ENCODE data around the gene RFC2.

Gene RFC2

GRCh38 chr7:74185016-74185415 is 69.2 kb downstream of the RFC2 start:
- DNase-seq, result no peak

GRCh38 chr7:74183653-74184450 is 70.3 kb downstream of the RFC2 start:
- no peak for DNase-seq

GRCh38 chr7:74183142-74183541 is 71.1 kb downstream of the RFC2 start:
- no peak for DNase-seq

- DNase-seq, result no peak
These were observed 71.6 kb downstream of the RFC2 start for GRCh38 chr7:74182453-74183090.

- DNase-seq, result no peak
These were observed 72.4 kb downstream of the RFC2 start for GRCh38 chr7:74181821-74182220.
